KMS-11 (cell line): ENCODE results near the gene TMEM176A.

ENCODE experiments used
- H2AFZ ChIP-seq: fragments of 200-600 bp; sonication (generic); 2 replicates; pipeline ENCODE4 v1.6.1; 2016; ENCODE audit warnings: antibody characterized with exemption, mixed run types, low read depth
- H3K27ac ChIP-seq: fragments of 200-600 bp; sonication (generic); 2 replicates; pipeline ENCODE4 v1.6.1; 2016; ENCODE audit warnings: mild to moderate bottlenecking, mixed run types
- H3K27me3 ChIP-seq: fragments of 200-600 bp; sonication (generic); 2 replicates; pipeline ENCODE4 v1.6.1; 2017; ENCODE audit warnings: mild to moderate bottlenecking, low read depth, mixed run types, moderate library complexity; ENCODE audit not compliant: insufficient read depth
- H3K36me3 ChIP-seq: fragments of 200-600 bp; sonication (generic); 2 replicates; pipeline ENCODE4 v1.6.1; 2017; ENCODE audit warnings: mild to moderate bottlenecking, mixed run types; ENCODE audit not compliant: insufficient read depth
- H3K4me1 ChIP-seq: fragments of 200-600 bp; sonication (generic); 2 replicates; pipeline ENCODE4 v1.6.1; 2016; ENCODE audit warnings: mild to moderate bottlenecking, low read depth, mixed run types; ENCODE audit not compliant: poor library complexity, severe bottlenecking
- H3K4me2 ChIP-seq: fragments of 200-600 bp; sonication (generic); 2 replicates; pipeline ENCODE4 v1.7.0; 2016; ENCODE audit warnings: mild to moderate bottlenecking, mixed run types
- H3K4me3 ChIP-seq: fragments of 200-600 bp; sonication (generic); IDR thresholded peaks from 2 replicates; pipeline ENCODE4 v1.6.1; 2017; ENCODE audit warnings: low read depth, low read length, mixed read lengths; ENCODE audit not compliant: insufficient read depth
- H3K79me2 ChIP-seq: fragments of 200-600 bp; sonication (generic); 2 replicates; pipeline ENCODE4 v1.6.1; 2016; ENCODE audit warnings: low read depth, mixed run types; ENCODE audit not compliant: insufficient read depth
- H3K9ac ChIP-seq: fragments of 200-600 bp; sonication (generic); 2 replicates; pipeline ENCODE4 v1.6.1; 2016; ENCODE audit warnings: mild to moderate bottlenecking, mixed run types
- H4K20me1 ChIP-seq: fragments of 200-600 bp; sonication (generic); 2 replicates; pipeline ENCODE4 v1.6.1; 2016; ENCODE audit warnings: mild to moderate bottlenecking, mixed run types; ENCODE audit not compliant: insufficient read depth
- TF ChIP-seq, protein P1 (sequence below): fragments of 200-600 bp; sonication (generic); conservative IDR thresholded peaks from 2 replicates; pipeline ENCODE4 v1.6.1; 2017; ENCODE audit warnings: low read depth, mild to moderate bottlenecking, antibody characterized with exemption, low read length, moderate library complexity, mixed read lengths

The TMEM176A gene, protein sequence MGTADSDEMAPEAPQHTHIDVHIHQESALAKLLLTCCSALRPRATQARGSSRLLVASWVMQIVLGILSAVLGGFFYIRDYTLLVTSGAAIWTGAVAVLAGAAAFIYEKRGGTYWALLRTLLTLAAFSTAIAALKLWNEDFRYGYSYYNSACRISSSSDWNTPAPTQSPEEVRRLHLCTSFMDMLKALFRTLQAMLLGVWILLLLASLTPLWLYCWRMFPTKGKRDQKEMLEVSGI

DNA sequence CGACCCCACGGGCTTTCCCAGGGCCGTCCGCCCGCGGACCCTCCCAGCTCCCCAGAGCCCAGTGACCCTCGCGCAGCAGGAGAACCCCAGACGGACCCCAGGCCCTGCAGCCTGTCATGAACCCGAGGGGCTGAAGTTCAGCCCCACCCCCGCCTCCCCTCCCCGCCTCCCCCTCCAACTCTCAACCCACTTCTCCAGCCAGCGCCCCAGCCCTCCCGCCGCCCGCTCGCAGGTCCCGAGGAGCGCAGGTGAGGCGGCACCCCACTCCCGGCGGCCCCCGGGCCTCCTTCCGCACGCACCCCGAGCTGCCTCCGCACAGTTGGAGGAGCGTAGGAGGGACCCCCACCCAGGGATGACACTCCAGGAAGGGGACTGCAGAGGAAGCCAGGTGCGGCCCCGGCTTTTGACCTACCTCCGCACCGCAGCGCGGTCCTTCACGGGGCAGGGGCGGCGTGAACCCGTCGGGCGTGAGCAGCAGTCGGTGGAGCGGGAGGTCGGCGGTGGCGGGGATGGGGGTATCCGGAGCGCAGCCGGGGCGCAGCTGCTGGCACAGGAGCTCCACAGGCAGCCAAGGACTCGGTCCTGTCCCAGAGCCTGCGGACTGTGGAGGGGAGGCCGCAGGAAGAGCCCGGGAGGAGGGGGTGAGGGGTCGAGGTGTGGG is at the start of gene TMEM176A:
Gene TMEM176A, plus strand, starts transcription at position 189 of the 661 bp plus-strand sequence. CDS start 782 bp downstream, outside the sequence.
- Histone ChIP-seq H3K27ac (no peak within 1 kb of the TSS), H3K4me3 (no peak within 1 kb of the TSS), H3K4me2 (no peak within 1 kb of the TSS), H3K79me2 (no peaks in the 10 kb centered on the region), H2AFZ (no peak within 1 kb of the TSS), H4K20me1 (no peaks in the 10 kb centered on the region), H3K9ac (no peak within 1 kb of the TSS), H3K27me3 (no peaks in the 10 kb centered on the region), H3K36me3 (no peaks in the 10 kb centered on the region), H3K4me1 (no peaks in the 10 kb centered on the region)
- TF ChIP-seq, protein P1, sequence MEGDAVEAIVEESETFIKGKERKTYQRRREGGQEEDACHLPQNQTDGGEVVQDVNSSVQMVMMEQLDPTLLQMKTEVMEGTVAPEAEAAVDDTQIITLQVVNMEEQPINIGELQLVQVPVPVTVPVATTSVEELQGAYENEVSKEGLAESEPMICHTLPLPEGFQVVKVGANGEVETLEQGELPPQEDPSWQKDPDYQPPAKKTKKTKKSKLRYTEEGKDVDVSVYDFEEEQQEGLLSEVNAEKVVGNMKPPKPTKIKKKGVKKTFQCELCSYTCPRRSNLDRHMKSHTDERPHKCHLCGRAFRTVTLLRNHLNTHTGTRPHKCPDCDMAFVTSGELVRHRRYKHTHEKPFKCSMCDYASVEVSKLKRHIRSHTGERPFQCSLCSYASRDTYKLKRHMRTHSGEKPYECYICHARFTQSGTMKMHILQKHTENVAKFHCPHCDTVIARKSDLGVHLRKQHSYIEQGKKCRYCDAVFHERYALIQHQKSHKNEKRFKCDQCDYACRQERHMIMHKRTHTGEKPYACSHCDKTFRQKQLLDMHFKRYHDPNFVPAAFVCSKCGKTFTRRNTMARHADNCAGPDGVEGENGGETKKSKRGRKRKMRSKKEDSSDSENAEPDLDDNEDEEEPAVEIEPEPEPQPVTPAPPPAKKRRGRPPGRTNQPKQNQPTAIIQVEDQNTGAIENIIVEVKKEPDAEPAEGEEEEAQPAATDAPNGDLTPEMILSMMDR = no peak

DNA sequence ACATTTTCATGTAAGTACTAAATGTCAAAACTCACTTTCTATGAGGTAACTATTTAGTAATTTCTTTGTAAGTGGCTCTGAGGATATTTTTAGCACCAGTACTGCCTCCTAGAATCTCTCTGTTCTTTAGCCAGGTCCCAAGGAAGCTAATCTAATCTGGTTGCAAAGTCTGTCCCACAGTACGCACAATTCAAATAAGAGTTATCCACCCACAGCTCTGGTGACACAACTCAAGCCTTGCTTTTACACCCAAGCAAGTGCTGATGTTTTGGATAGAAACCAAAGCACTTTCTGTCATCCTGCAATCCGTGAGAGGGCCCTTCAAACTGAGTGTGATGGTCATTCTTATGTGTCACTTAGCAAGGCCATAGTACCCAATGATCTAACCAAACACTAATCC is 48.9 kb upstream of the TMEM176A start:
- no peaks in the 10 kb centered on the region for H3K79me2 ChIP-seq
- no peaks in the 10 kb centered on the region for H3K4me1 ChIP-seq
- H3K9ac ChIP-seq = no peak overlapping the region
- H3K27me3 ChIP-seq = no peaks in the 10 kb centered on the region
- no peak overlapping the region for H3K4me2 ChIP-seq
- no peak overlapping the region for H3K4me3 ChIP-seq
- H4K20me1 ChIP-seq = no peaks in the 10 kb centered on the region
- TF ChIP-seq, protein P1 = no peak
- H3K36me3 ChIP-seq = no peaks in the 10 kb centered on the region
- H3K27ac ChIP-seq = no peak overlapping the region
- H2AFZ ChIP-seq = no peak overlapping the region

DNA sequence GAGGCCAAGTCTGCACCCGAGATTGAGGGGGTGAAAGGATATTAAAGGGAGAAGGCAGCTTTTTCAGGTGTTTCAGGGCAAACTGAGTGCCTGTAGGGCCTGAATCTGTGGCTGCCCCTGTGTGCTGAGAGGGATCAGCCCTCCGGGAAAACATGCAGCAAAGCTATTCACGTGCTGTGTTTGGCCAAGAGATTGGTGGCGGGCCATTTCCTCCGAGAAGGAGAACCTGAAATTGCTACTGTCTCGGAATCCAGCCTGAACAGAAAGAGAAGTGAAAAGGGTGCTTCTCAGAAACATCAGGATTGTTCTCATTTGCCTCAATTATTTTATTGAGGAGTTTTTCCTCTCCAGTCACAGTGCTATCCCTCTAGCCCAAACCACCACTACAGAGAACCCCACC is 47.3 kb upstream of the TMEM176A start:
- H4K20me1 ChIP-seq = no peaks in the 10 kb centered on the region
- no peak overlapping the region for H3K9ac ChIP-seq
- no peak overlapping the region for H3K4me2 ChIP-seq
- no peaks in the 10 kb centered on the region for H3K4me1 ChIP-seq
- H3K4me3 ChIP-seq = no peak overlapping the region
- H3K27ac ChIP-seq = no peak overlapping the region
- H3K27me3 ChIP-seq = no peaks in the 10 kb centered on the region
- H2AFZ ChIP-seq = no peak overlapping the region
- TF ChIP-seq, protein P1 = no peak
- no peaks in the 10 kb centered on the region for H3K36me3 ChIP-seq
- no peaks in the 10 kb centered on the region for H3K79me2 ChIP-seq

DNA sequence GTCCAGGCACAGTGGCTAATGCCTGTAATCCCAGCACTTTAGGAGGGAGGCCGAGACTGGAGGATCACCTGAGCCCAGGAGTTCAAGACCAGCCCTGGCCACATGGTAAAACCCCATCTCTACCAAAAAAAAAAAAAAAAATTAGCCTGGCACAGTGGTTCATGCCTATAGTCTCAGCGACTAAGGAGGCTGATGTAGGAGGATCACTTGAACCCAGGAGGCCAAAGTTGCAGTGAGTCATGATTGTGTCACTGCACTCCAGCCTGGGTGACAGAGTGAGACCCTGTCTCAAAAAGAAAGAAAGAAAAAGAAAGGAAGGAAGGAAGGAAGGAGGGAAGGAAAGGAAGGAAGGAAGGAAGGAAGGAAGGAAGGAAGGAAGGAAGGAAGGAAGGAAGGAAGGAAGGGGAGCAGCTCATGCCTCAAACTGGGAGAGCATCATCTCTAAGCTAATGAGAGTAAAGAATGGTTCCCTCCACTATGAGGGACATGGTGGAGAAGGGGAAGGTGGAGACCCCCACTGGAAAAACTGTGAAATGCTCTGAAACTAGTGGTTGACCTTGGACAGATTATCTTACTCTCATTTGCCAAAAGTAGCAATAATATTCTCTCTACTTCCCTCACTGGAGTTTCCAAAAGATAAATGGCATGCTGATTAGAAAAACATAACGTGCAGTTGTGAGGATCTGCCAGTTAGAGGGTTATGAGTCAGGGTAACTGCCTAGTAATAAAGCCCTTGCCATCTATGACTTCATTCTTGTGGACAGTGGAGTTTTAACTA is 46.6 kb upstream of the TMEM176A start:
- no peaks in the 10 kb centered on the region for H3K36me3 ChIP-seq
- no peak overlapping the region for H3K4me3 ChIP-seq
- no peak overlapping the region for H3K4me2 ChIP-seq
- H4K20me1 ChIP-seq = no peaks in the 10 kb centered on the region
- no peaks in the 10 kb centered on the region for H3K79me2 ChIP-seq
- TF ChIP-seq, protein P1 = peak; percentile 45; the same call in 1 of the 2 replicates
- no peaks in the 10 kb centered on the region for H3K27me3 ChIP-seq
- no peak overlapping the region for H3K9ac ChIP-seq
- no peaks in the 10 kb centered on the region for H3K4me1 ChIP-seq
- no peak overlapping the region for H3K27ac ChIP-seq
- H2AFZ ChIP-seq = no peak overlapping the region
